ENCODE results near the gene ACRV1. TPM values are rescaled to one million over a fixed set of nuclear protein-coding genes. Genes with fewer than 3 reads are reported as not detected.

The ACRV1 gene
- total RNA-seq, 8 experiments from 2014 or later: 0.10 to 0.72 (median 0.47) TPM

GRCh38 chr11:125688066-125688465, 7.4 kb upstream of the ACRV1 start:
- 80 to 100% (median 92%) methylated on average over 2 to 8 of the region's 11 CpGs; no CpG with 5 or more reads in 3 of the 10 experiments for WGBS, 10 experiments
- H3K27ac ChIP-seq: no peak overlapping the region
- no peaks in the 10 kb centered on the region for H3K4me1 ChIP-seq (replicated peaks in 1 of 2)
- ATAC-seq (replicated peaks in 6 of 8): no peak
- no peak overlapping the region for H3K4me3 ChIP-seq
- in situ Hi-C loops (cut with MboI; ENCODE audit: low pct_unique_long_range_greater_than_20kb in 2 of 9, low sequenced_read_pairs in 9 of 9, unreplicated experiment in 9 of 9): loop anchor here in 1 of 9 experiments (25.0 kb wide), 1 partner anchor 99 kb away; the partner anchor contains the start of genes PATE2 and PATE3

GRCh38 chr11:125685228-125685627, 4.6 kb upstream of the ACRV1 start:
- 40 to 75% (median 61%) methylated on average over 1 to 9 of the region's 9 CpGs; no CpG with 5 or more reads in 1 of the 10 experiments for WGBS, 10 experiments
- H3K4me3 ChIP-seq: no peak overlapping the region
- in situ Hi-C loops (cut with MboI; ENCODE audit: low pct_unique_long_range_greater_than_20kb in 2 of 9, low sequenced_read_pairs in 9 of 9, unreplicated experiment in 9 of 9): loop anchor here in 1 of 9 experiments (25.0 kb wide), 1 partner anchor 102 kb away; the partner anchor contains the start of genes PATE2 and PATE3
- no peaks in the 10 kb centered on the region for H3K4me1 ChIP-seq (replicated peaks in 1 of 2)
- no peak for ATAC-seq (replicated peaks in 6 of 8)
- H3K27ac ChIP-seq: no peak overlapping the region

- ATAC-seq (replicated peaks in 6 of 8): no peak
- Histone ChIP-seq H3K4me3 (no peak overlapping the region), H3K4me1 (replicated peaks in 1 of 2) (no peaks in the 10 kb centered on the region), H3K27ac (no peak overlapping the region)
- WGBS, 10 experiments: 80 to 100% (median 92%) methylated on average over 1 to 2 of the region's 2 CpGs; no CpG with 5 or more reads in 2 of the 10 experiments
- in situ Hi-C loops (cut with MboI; ENCODE audit: low pct_unique_long_range_greater_than_20kb in 2 of 9, low sequenced_read_pairs in 9 of 9, unreplicated experiment in 9 of 9): loop anchor here in 1 of 9 experiments (25.0 kb wide), 1 partner anchor 107 kb away; the partner anchor contains the start of genes PATE2 and PATE3
These were observed 810 bp downstream of the ACRV1 start for GRCh38 chr11:125679837-125680236.

GRCh38 chr11:125679397-125679796, 1.2 kb downstream of the ACRV1 start:
- H3K27ac ChIP-seq: no peak overlapping the region
- H3K4me1 ChIP-seq (replicated peaks in 1 of 2): no peaks in the 10 kb centered on the region
- no peak for ATAC-seq (replicated peaks in 6 of 8)
- no peak overlapping the region for H3K4me3 ChIP-seq
- 90 to 100% (median 100%) methylated on average over 1 to 4 of the region's 4 CpGs; no CpG with 5 or more reads in 2 of the 10 experiments for WGBS, 10 experiments
- in situ Hi-C loops (cut with MboI; ENCODE audit: low pct_unique_long_range_greater_than_20kb in 2 of 9, low sequenced_read_pairs in 9 of 9, unreplicated experiment in 9 of 9): loop anchor here in 1 of 9 experiments (25.0 kb wide), 1 partner anchor 108 kb away; the partner anchor contains the start of genes PATE2 and PATE3

GRCh38 chr11:125675196-125675595, 5.5 kb downstream of the ACRV1 start:
- Histone ChIP-seq H3K27ac (no peak overlapping the region), H3K4me3 (no peak overlapping the region), H3K4me1 (replicated peaks in 1 of 2) (no peaks in the 10 kb centered on the region)
- 83 to 100% (median 100%) methylated on average over 1 to 2 of the region's 2 CpGs; no CpG with 5 or more reads in 1 of the 10 experiments for WGBS, 10 experiments
- no peak for ATAC-seq (replicated peaks in 6 of 8)
- in situ Hi-C loops (cut with MboI; ENCODE audit: low pct_unique_long_range_greater_than_20kb in 2 of 9, low sequenced_read_pairs in 9 of 9, unreplicated experiment in 9 of 9): loop anchor here in 1 of 9 experiments (25.0 kb wide), 1 partner anchor 112 kb away; the partner anchor contains the start of genes PATE2 and PATE3

- in situ Hi-C loops (cut with MboI; ENCODE audit: low pct_unique_long_range_greater_than_20kb in 2 of 9, low sequenced_read_pairs in 9 of 9, unreplicated experiment in 9 of 9): no loop called here
- Histone ChIP-seq H3K4me3 (no peak overlapping the region), H3K27ac (no peak overlapping the region), H3K4me1 (replicated peaks in 1 of 2) (no peaks in the 10 kb centered on the region)
- ATAC-seq (replicated peaks in 6 of 8): no peak
- 83 to 100% (median 95%) methylated on average over 1 to 2 of the region's 2 CpGs for WGBS, 10 experiments
These were observed 6.4 kb downstream of the ACRV1 start for GRCh38 chr11:125674210-125674609.

GRCh38 chr11:125671561-125671960, 9.1 kb downstream of the ACRV1 start:
- WGBS, 10 experiments: 94 to 100% (median 100%) methylated on average over 1 to 2 of the region's 2 CpGs; no CpG with 5 or more reads in 3 of the 10 experiments
- Histone ChIP-seq H3K4me1 (replicated peaks in 1 of 2) (no peaks in the 10 kb centered on the region), H3K4me3 (no peak overlapping the region), H3K27ac (no peak overlapping the region)
- in situ Hi-C loops (cut with MboI; ENCODE audit: low pct_unique_long_range_greater_than_20kb in 2 of 9, low sequenced_read_pairs in 9 of 9, unreplicated experiment in 9 of 9): no loop called here
- no peak for ATAC-seq (replicated peaks in 6 of 8)

GRCh38 chr11:125670172-125670571, 10.5 kb downstream of the ACRV1 start:
- no peaks in the 10 kb centered on the region for H3K4me1 ChIP-seq (replicated peaks in 1 of 2)
- no peak overlapping the region for H3K27ac ChIP-seq
- H3K4me3 ChIP-seq: no peak overlapping the region
- 57 to 100% (median 95%) methylated on average over 1 of the region's 1 CpG; no CpG with 5 or more reads in 1 of the 10 experiments for WGBS, 10 experiments
- in situ Hi-C loops (cut with MboI; ENCODE audit: low pct_unique_long_range_greater_than_20kb in 2 of 9, low sequenced_read_pairs in 9 of 9, unreplicated experiment in 9 of 9): no loop called here
- no peak for ATAC-seq (replicated peaks in 6 of 8)

- 88 to 100% (median 100%) methylated on average over 1 to 2 of the region's 2 CpGs; no CpG with 5 or more reads in 2 of the 10 experiments for WGBS, 10 experiments
- in situ Hi-C loops (cut with MboI; ENCODE audit: low pct_unique_long_range_greater_than_20kb in 2 of 9, low sequenced_read_pairs in 9 of 9, unreplicated experiment in 9 of 9): no loop called here
- no peak for ATAC-seq (replicated peaks in 6 of 8)
- H3K4me1 ChIP-seq (replicated peaks in 1 of 2): no peaks in the 10 kb centered on the region
- no peak overlapping the region for H3K27ac ChIP-seq
- no peak overlapping the region for H3K4me3 ChIP-seq
These were observed 13.5 kb downstream of the ACRV1 start for GRCh38 chr11:125667151-125667550.

GRCh38 chr11:125663910-125664309, 16.7 kb downstream of the ACRV1 start:
- WGBS, 10 experiments: 89 to 100% (median 100%) methylated on average over 1 to 3 of the region's 3 CpGs; no CpG with 5 or more reads in 1 of the 10 experiments

GRCh38 chr11:125662689-125663088, 18.0 kb downstream of the ACRV1 start:
- in situ Hi-C loops (cut with MboI; ENCODE audit: low pct_unique_long_range_greater_than_20kb in 2 of 9, low sequenced_read_pairs in 9 of 9, unreplicated experiment in 9 of 9): no loop called here
- Histone ChIP-seq H3K27ac (no peak overlapping the region), H3K4me1 (replicated peaks in 1 of 2) (no peaks in the 10 kb centered on the region), H3K4me3 (no peak overlapping the region)
- 58 to 100% (median 95%) methylated on average over 1 to 2 of the region's 2 CpGs for WGBS, 10 experiments
- no peak for ATAC-seq (replicated peaks in 6 of 8)

More at GRCh38 chr11:125663910-125664309, 16.7 kb downstream of the ACRV1 start:
- in situ Hi-C loops (cut with MboI; ENCODE audit: low pct_unique_long_range_greater_than_20kb in 2 of 9, low sequenced_read_pairs in 9 of 9, unreplicated experiment in 9 of 9): no loop called here
- H3K4me3 ChIP-seq: no peak overlapping the region
- ATAC-seq (replicated peaks in 6 of 8): no peak
- no peaks in the 10 kb centered on the region for H3K4me1 ChIP-seq (replicated peaks in 1 of 2)
- H3K27ac ChIP-seq: no peak overlapping the region

- Histone ChIP-seq H3K27ac (no peak overlapping the region), H3K4me1 (replicated peaks in 1 of 2) (no peaks in the 10 kb centered on the region), H3K4me3 (no peak overlapping the region)
- ATAC-seq (replicated peaks in 6 of 8): no peak
- 50 to 97% (median 89%) methylated on average over 3 to 6 of the region's 6 CpGs for WGBS, 10 experiments
- in situ Hi-C loops (cut with MboI; ENCODE audit: low pct_unique_long_range_greater_than_20kb in 2 of 9, low sequenced_read_pairs in 9 of 9, unreplicated experiment in 9 of 9): loop anchor here in 2 of 9 experiments (25.0 kb wide), 1 partner anchor 213 kb away; no protein-coding TSS in a partner anchor
These were observed 31.0 kb downstream of the ACRV1 start for GRCh38 chr11:125649465-125650166.

GRCh38 chr11:125645871-125646270, 34.8 kb downstream of the ACRV1 start:
- in situ Hi-C loops (cut with MboI; ENCODE audit: low pct_unique_long_range_greater_than_20kb in 2 of 9, low sequenced_read_pairs in 9 of 9, unreplicated experiment in 9 of 9): loop anchor here in 2 of 9 experiments (25.0 kb wide), 1 partner anchor 216 kb away; no protein-coding TSS in a partner anchor
- Histone ChIP-seq H3K4me3 (no peak overlapping the region), H3K27ac (no peak overlapping the region), H3K4me1 (replicated peaks in 1 of 2) (no peaks in the 10 kb centered on the region)
- no peak for ATAC-seq (replicated peaks in 6 of 8)
- 80 to 100% (median 100%) methylated on average over 1 to 3 of the region's 3 CpGs for WGBS, 10 experiments

All from motor neuron (in vitro differentiated cells).